Activated naive CD8-positive, alpha-beta T cell treated with anti-CD3 and anti-CD28 coated beads, Interleukin-2, amount 50 U/mL, for 24 hours (primary cell): ENCODE results near the gene INSIG2.

ENCODE experiments used
- ATAC-seq: fragments of 150-1000 bp; cut with Tn5 transposase; one replicate; pipeline ENCODE4 v1.10.0; 2021
- DNase-seq: peaks from one replicate; pipeline ENCODE4 v3.0.0; 2021
- H3K27ac Mint-ChIP-seq: one replicate; pipeline ENCODE4 v1.8.0; 2021; ENCODE audit warnings: mild to moderate bottlenecking, mixed read lengths
- H3K27me3 Mint-ChIP-seq: one replicate; pipeline ENCODE4 v1.8.0; 2021; ENCODE audit warnings: mixed read lengths
- H3K36me3 Mint-ChIP-seq: one replicate; pipeline ENCODE4 v1.8.0; 2021; ENCODE audit warnings: low read depth, mixed read lengths
- H3K4me1 Mint-ChIP-seq: one replicate; pipeline ENCODE4 v1.8.0; 2021; ENCODE audit warnings: mixed read lengths
- H3K4me3 Mint-ChIP-seq: one replicate; pipeline ENCODE4 v1.8.0; 2021; ENCODE audit warnings: mild to moderate bottlenecking, moderate library complexity, mixed read lengths
- H3K9me3 Mint-ChIP-seq: one replicate; pipeline ENCODE4 v1.8.0; 2021; ENCODE audit warnings: mixed read lengths

INSIG2 gene

DNA sequence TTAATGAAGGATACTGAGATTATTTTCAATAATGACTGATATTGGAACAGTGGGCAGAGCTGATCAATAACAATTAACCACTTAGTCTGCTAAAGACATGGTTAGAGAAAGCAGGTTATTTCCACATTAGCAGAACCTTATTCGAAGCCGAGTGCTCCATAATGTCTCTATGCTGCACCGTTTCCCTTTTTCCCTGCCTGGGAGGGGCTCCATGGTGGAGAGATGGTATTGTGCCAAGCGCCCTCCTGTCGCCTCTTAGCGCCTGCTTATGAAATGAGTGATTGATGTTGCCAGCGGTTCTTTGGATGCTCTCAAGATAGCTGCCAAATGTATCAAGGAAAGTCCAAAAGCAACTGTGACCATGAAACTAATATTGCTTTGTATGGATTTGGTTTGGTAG is 34.6 kb upstream of the INSIG2 start:
- Mint-ChIP-seq H3K27ac (no peak overlapping the region), H3K27me3 (peaks cover 23% of the 10 kb centered on the region), H3K4me1 (peaks cover 2% of the 10 kb centered on the region), H3K9me3 (no peaks in the 10 kb centered on the region), H3K36me3 (no peaks in the 10 kb centered on the region), H3K4me3 (no peak overlapping the region)
- no peak for ATAC-seq
- DNase-seq: no peak

DNA sequence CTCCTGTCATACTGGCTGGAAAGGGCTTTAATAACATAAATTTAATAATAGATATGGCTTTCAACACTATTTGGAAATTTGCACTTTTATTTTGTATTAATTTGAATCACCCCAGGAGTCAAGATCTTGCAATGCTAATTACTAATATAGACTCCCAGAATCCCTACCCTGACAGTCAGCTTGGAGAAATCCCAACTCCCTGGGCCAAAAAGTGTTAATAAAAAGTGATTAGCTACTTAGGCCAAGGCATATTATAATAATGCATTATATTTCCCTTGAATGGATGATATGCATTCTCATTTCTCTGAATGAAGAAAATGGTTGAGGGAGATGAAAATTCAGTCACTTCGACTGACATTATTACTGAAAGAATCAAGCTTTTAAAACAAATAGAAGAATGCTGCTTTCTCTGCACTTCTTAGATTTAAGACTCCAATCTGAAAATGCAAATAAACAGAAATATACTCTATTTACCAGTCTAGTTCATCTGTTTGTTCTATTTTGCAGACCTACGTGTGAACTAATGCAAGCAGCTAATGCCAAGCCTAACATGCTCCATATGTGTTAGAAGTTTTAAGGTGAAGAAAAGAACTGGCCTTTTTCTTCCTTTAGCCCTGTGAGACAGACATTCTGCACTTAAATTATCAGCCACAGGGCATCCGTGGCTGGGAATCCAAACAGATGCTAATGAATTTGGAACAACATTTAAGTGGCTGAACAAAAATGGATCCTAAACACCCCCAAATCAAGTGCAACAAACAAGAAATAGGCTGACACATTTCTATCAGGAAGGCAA is 33.9 kb upstream of the INSIG2 start:
- Mint-ChIP-seq H3K36me3 (no peaks in the 10 kb centered on the region), H3K9me3 (no peaks in the 10 kb centered on the region), H3K27ac (no peak overlapping the region), H3K4me1 (peaks cover 2% of the 10 kb centered on the region), H3K27me3 (peaks cover 25% of the 10 kb centered on the region), H3K4me3 (no peak overlapping the region)
- ATAC-seq: no peak
- DNase-seq: no peak

DNA sequence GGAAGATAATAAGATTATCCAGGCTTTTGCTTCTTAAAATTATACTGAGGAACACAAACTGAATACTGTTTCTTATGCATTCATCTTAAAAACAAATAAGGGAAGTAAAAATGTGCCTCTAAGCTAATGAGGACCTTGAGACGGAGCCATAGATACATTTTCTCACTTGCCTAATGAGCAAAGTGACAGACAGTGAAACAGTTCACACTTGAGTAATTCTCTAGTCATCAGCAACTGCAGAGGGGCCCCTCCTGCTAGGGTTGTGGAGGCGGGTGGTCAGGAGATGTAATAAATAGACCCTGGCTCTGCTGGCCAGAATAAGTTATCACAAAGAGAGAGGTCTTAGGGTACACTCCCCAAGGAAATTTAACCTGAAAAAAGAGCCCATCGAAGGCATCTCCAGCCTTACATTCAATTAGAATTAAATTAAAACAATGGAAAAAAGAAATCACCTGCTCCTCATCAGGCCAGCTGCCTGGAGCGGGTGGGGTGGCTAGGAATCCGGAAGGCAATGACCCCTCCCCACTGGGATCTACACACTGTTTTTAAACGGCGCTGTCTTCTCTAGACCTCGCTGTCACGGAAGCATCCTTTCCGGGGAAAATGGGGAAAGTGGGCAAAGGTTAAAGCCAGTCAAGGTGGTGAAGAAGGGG is 32.6 kb upstream of the INSIG2 start:
- H3K4me1 Mint-ChIP-seq: peaks cover 8% of the 10 kb centered on the region
- no peaks in the 10 kb centered on the region for H3K36me3 Mint-ChIP-seq
- DNase-seq (no peak), ATAC-seq (no peak)
- peaks cover 22% of the 10 kb centered on the region for H3K27me3 Mint-ChIP-seq
- no peak overlapping the region for H3K4me3 Mint-ChIP-seq
- no peaks in the 10 kb centered on the region for H3K9me3 Mint-ChIP-seq
- H3K27ac Mint-ChIP-seq: no peak overlapping the region

DNA sequence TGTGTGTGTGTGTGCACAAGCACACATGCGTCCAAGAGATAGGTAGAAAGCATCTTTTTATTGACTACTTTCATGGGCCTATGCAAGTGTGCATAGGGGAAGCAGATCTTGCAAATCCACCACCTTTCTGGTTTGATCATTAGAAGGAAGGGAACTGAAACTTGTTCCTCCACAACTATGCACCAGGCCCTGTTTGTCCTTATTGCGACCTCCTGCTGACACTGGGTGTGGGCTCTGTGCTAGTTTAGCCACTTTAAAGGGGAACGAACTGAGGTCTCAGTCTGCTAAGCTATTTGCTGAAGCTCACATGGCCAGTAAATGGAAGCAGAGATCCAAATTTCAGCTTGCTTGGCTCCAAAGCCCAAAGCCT is 32.1 kb upstream of the INSIG2 start:
- no peak for ATAC-seq
- Mint-ChIP-seq H3K27me3 (peaks cover 23% of the 10 kb centered on the region), H3K4me1 (peaks cover 8% of the 10 kb centered on the region)

DNA sequence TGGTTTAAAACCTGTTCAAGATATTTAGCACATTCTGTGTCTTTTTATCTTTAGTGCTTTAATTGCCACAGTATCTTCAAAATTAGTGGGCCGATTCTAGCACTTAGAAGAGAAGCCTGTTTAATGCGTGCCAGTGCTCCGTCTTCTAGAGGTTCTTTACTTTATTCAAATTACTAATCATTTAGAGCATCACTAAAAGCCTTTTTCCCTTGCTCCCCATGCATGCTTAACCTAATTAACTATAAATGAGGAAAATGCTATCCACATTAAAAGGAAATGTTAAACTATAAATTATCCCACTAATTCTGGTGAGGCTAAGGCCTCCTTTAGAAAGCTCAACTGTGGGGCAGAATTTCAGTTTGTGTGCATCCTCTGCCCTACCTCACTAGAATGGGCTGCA is 31.5 kb upstream of the INSIG2 start:
- DNase-seq: no peak
- no peak for ATAC-seq
- H3K9me3 Mint-ChIP-seq: no peaks in the 10 kb centered on the region
- peaks cover 11% of the 10 kb centered on the region for H3K4me1 Mint-ChIP-seq
- H3K27me3 Mint-ChIP-seq: peaks cover 23% of the 10 kb centered on the region
- no peak overlapping the region for H3K4me3 Mint-ChIP-seq
- no peak overlapping the region for H3K27ac Mint-ChIP-seq
- H3K36me3 Mint-ChIP-seq: no peaks in the 10 kb centered on the region

More for the DNA sequence above, 32.1 kb upstream of the INSIG2 start:
- H3K27ac Mint-ChIP-seq: no peak overlapping the region
- H3K36me3 Mint-ChIP-seq: no peaks in the 10 kb centered on the region
- no peak for DNase-seq
- H3K9me3 Mint-ChIP-seq: no peaks in the 10 kb centered on the region
- no peak overlapping the region for H3K4me3 Mint-ChIP-seq

DNA sequence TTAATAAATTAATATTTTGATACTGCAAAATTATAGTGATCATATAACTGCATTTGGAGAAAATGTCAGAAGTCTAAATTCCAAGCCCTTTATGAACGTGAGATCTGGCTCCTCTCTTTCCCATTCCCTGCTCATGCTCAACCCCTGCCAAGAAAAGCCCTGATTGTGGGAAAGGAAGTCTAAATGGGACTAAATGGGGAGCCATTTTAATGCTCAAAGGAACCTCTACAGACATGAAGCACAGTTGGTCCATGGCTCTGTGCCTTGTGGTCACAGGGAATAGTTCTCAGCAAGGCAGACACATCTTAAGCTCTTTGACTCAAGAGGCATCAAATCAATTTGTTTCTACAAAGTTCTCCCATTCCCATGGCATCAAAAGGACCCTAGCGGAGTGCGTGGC is 29.3 kb upstream of the INSIG2 start:
- ATAC-seq (no peak), DNase-seq (no peak)
- Mint-ChIP-seq H3K9me3 (no peaks in the 10 kb centered on the region), H3K4me1 (peaks cover 11% of the 10 kb centered on the region), H3K27me3 (peaks cover 24% of the 10 kb centered on the region), H3K27ac (no peak overlapping the region), H3K4me3 (no peak overlapping the region), H3K36me3 (no peaks in the 10 kb centered on the region)

DNA sequence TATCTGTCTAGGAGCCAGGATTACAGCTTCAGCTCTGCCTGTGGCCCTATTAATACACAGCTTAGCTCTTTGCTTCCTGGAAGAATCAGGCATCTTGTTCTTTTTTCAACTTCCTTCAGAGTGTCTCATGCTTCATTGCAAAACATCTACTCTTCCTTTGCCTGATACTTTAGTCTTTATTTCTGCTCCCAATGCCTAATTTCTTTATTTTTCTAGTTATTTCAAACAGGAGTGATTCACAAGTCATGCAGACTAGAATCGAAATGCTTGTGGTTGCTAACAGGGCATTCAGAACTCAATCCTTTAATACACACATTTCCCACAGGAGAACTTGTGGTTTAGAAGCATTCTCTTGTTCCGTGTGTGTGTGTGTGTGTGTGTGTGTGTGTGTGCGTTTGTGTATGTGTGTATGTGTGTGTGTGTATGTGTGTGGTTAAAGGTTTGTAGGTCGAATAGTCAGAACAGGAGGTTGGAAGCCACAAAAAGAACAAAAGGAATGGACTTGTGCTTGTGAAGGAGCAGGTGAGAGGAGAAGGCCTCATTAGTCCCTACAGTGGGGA is 28.3 kb upstream of the INSIG2 start:
- Mint-ChIP-seq H3K4me1 (peaks cover 11% of the 10 kb centered on the region), H3K27me3 (peaks cover 24% of the 10 kb centered on the region), H3K9me3 (no peaks in the 10 kb centered on the region), H3K4me3 (no peak overlapping the region), H3K36me3 (no peaks in the 10 kb centered on the region), H3K27ac (no peak overlapping the region)
- no peak for ATAC-seq
- DNase-seq: no peak

DNA sequence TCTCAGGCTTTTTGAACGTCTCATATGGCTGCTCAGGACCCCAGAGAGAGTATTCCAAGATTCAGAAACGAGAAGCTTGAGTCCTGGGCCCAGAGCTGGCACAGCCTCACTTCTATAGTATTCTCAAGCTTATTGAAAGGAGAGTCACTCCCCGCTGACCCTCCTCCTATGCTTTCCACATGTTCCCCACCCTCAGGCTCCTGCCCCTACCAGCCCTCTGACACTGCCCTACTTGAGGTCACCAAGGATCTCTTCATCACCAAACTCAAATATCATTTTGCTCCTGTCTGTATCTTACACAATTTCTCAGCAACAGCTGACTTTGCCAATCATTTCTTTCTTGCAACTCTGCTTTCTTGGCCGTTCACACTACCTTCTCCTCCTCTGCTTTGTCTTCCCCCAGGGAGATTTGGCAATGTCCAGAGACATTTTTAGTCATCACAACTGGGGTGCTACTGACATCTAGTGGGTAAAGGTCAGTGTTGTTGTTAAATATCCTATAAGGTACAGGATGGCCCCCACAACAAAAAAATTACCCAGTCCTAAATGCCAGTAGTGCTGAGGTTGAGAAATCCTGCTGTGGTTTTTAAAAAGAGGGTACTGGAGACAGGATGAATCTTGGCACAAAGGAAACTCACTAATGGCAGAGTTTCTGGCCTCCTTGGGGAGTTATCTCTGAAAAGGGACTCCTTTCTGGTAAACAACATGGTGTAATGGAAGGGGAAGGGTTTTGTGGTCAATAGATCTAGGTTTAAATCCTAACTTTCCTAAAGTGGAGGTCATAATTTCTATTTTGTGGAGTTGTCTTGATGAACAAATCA is 26.9 kb upstream of the INSIG2 start:
- Mint-ChIP-seq H3K4me3 (no peak overlapping the region), H3K4me1 (peaks cover 9% of the 10 kb centered on the region), H3K36me3 (no peaks in the 10 kb centered on the region), H3K27ac (no peak overlapping the region), H3K27me3 (peaks cover 22% of the 10 kb centered on the region), H3K9me3 (no peaks in the 10 kb centered on the region)
- no peak for DNase-seq
- ATAC-seq: no peak

DNA sequence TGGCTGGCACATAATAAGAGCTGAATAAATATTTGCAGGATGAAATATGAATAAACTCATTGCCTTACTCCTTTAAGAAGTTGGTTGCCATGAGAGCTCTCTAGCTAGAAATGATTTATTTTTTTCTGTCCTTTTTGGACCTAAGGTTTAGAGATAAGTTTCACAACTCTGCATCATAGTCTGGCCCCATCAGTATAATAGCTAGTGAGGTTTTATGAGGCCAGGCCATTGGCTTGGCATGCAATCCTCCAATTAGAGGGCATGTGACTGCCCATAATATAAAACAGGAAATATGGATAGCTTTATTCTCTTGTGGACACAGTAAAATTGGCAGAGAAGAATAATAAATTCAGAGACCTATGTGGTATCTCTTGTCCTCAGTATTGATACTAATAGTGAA is 26.2 kb upstream of the INSIG2 start:
- Mint-ChIP-seq H3K4me3 (no peak overlapping the region), H3K36me3 (no peaks in the 10 kb centered on the region), H3K27ac (no peak overlapping the region), H3K4me1 (peaks cover 9% of the 10 kb centered on the region), H3K9me3 (no peaks in the 10 kb centered on the region), H3K27me3 (peaks cover 22% of the 10 kb centered on the region)
- ATAC-seq (no peak), DNase-seq (no peak)

DNA sequence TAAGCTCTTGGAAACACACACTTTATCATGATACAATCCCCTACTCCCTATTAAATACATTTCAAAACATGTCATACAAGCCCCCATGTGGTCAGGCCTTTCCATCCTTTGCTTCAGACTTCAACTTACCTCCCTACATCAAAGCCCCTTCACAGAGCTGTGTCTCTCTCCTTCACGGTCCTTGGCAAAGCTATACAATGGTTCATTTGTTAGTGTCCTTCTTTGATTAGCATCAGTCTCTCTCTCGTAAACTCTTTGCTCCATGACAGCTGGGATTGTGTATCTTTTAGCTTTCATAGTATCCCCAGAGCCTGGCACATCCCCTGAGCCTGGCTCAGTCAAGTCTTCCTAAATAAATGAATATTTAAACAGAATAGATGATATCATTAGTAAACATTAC is 25.6 kb upstream of the INSIG2 start:
- H3K4me1 Mint-ChIP-seq: peaks cover 9% of the 10 kb centered on the region
- no peak overlapping the region for H3K4me3 Mint-ChIP-seq
- H3K27me3 Mint-ChIP-seq: peaks cover 16% of the 10 kb centered on the region
- no peaks in the 10 kb centered on the region for H3K9me3 Mint-ChIP-seq
- no peak for DNase-seq
- H3K36me3 Mint-ChIP-seq: no peaks in the 10 kb centered on the region
- H3K27ac Mint-ChIP-seq: no peak overlapping the region
- ATAC-seq: no peak

DNA sequence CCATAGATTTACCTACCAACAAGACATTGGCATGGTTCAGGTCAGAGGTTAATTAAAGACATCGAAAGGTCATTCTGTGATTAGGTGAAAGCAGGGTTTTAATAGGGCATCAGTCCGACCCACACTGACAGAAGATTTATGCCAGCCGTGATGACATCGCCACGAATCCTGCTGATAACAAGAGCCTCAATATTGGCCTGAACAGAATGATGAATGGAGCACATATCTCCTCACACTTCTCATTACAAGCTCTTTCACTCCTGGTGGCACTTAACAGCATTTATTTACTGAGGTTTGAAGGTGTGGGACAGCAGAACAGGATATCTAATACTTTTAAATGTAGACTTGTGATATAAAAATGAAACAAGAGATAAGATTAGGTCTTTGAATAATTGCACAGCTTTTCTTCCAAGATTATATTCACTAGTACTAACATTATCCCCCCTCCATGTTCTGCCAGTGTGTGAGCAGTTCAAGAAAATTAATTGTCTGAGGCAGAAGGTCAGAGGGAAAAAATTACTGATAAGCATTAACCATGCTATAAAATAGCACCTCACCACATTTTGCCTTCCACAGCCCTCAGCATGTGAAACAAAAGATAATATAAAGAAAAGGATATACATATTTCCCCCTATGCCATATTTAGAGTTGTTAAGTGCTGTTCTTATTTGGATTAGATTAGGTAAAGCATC is 23.1 kb upstream of the INSIG2 start:
- H3K27me3 Mint-ChIP-seq: peaks cover 8% of the 10 kb centered on the region
- no peak overlapping the region for H3K27ac Mint-ChIP-seq
- no peak for ATAC-seq

DNA sequence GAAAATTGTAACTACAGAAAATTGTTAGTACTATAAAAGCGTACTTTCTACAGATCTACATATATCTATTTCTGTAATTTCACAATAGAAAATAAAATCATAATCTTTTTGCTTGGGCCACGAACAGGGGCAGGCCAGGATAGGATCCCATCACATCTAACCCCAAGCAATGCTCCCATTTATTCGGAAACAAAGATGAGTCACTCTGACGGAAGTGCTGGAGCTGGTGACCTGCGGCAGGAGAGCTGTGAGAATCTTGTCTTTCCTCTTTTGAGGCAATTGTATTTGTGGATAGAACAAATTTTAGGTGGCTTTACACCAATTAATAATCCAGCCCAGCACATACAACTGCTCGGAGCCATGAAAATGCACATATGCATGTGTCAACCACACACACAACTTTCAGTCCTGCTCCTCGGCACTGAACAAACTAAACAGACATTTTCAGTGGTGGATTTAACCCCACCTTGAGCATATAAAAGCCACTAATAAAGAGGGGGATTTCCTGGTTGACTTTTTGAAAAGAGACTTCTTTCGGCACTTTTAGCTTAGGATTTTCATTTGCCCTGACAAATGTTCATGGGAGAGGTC is 22.3 kb upstream of the INSIG2 start:
- Mint-ChIP-seq H3K36me3 (no peaks in the 10 kb centered on the region), H3K4me1 (peaks cover 3% of the 10 kb centered on the region), H3K27ac (no peak overlapping the region), H3K27me3 (peaks cover 7% of the 10 kb centered on the region), H3K4me3 (no peak overlapping the region), H3K9me3 (no peaks in the 10 kb centered on the region)
- DNase-seq: no peak
- no peak for ATAC-seq

More for the DNA sequence above, 23.1 kb upstream of the INSIG2 start:
- no peaks in the 10 kb centered on the region for H3K9me3 Mint-ChIP-seq
- no peaks in the 10 kb centered on the region for H3K36me3 Mint-ChIP-seq
- H3K4me3 Mint-ChIP-seq: no peak overlapping the region
- peaks cover 4% of the 10 kb centered on the region for H3K4me1 Mint-ChIP-seq
- DNase-seq: no peak

DNA sequence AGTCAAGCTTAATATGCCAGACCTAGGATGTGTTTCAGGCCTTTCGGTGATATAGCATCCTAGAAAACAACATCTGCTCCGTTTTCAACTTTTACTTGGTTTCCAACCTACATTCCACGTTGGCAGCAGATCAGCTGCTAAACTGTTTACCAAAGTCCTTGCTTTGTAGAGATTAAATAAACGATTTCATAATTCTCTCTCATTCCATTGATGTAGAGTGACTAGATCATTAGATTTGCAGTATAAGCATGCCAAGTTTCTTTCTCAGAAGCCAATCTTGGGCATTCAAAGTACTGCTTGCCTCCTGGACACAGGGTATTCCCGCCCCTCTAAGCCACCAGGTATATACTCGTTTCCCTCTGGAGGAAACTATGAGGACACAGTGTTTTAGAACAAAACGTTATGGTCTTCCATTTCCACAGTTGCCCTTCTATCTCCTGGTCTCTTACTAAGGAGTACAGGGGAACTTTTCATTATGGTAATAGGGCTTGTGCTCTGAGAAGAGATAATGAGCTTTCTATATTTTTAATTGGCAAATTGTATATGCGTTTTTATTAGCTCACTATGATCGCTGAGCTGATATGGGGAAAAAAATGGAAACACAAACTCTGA is 10.5 kb upstream of the INSIG2 start:
- H3K4me1 Mint-ChIP-seq: no peaks in the 10 kb centered on the region
- H3K9me3 Mint-ChIP-seq: no peaks in the 10 kb centered on the region
- H3K36me3 Mint-ChIP-seq: no peaks in the 10 kb centered on the region
- no peak overlapping the region for H3K4me3 Mint-ChIP-seq
- ATAC-seq: no peak
- H3K27me3 Mint-ChIP-seq: peaks cover 10% of the 10 kb centered on the region
- no peak overlapping the region for H3K27ac Mint-ChIP-seq
- DNase-seq: no peak

DNA sequence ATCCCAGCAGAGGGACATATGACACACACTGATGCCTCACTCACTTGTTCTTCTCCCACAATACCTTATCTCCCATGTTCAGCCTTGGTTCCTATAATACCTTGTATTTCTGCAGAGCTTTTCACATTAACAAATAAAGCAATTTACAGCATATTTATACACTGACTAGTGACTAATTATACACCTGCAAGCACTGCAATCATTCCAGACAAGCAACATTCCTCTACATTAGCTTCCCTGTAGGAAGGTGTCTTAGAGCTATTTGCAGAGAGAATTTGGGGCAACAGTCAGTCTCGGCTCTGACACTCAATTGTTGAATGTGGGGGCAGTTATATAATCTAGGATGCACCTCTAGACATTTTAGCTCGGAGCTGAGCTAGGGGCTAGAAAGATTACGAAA is 9.5 kb upstream of the INSIG2 start:
- ATAC-seq (no peak), DNase-seq (no peak)
- Mint-ChIP-seq H3K27me3 (peaks cover 10% of the 10 kb centered on the region), H3K36me3 (no peaks in the 10 kb centered on the region), H3K27ac (no peak overlapping the region), H3K9me3 (no peaks in the 10 kb centered on the region), H3K4me1 (no peaks in the 10 kb centered on the region), H3K4me3 (no peak overlapping the region)
